Upper lobe of left lung (tissue), 6 donors: ENCODE measurements around the gene IKZF4. TPM values are rescaled to one million over a fixed set of nuclear protein-coding genes. Genes with fewer than 3 reads are reported as not detected.

ENCODE experiments used
- ATAC-seq, 2 donors: fragments of 200-7000 bp; cut with Tn5 transposase; one replicate each; pipeline ENCODE4 v1.9.1; 2022; ENCODE audit warnings: mild to moderate bottlenecking in 2 of 2, moderate library complexity in 2 of 2; ENCODE audit not compliant: low FRiP score in 2 of 2
- DNase-seq, 2 donors: peaks; one replicate each; pipeline ENCODE4 v3.0.0-alpha.2; 2019 to 2020
- H3K27ac ChIP-seq, 4 donors: fragments of 200-600 bp; sonication (generic); one replicate each; pipeline ENCODE4 v1.5.1; 2016 to 2019
- H3K27me3 ChIP-seq, 4 donors: fragments of 200-600 bp; sonication (generic); one replicate each; pipeline ENCODE4 v1.5.1; 2017 to 2019
- H3K36me3 ChIP-seq, 4 donors: fragments of 200-600 bp; sonication (generic); one replicate each; pipeline ENCODE4 v1.5.1; 2016 to 2019
- H3K4me1 ChIP-seq, 4 donors: fragments of 200-600 bp; sonication (generic); one replicate each; pipeline ENCODE4 v1.5.1; 2018 to 2019
- H3K4me3 ChIP-seq, 4 donors: fragments of 200-600 bp; sonication (generic); one replicate each; pipeline ENCODE4 v1.5.1; 2017 to 2019; ENCODE audit warnings: mild to moderate bottlenecking in 2 of 4, moderate library complexity in 1 of 4
- H3K9me3 ChIP-seq, 4 donors: fragments of 200-600 bp; sonication (generic); one replicate each; pipeline ENCODE4 v1.5.1; 2018 to 2019
- EP300 ChIP-seq, 4 donors: sonication (generic); formaldehyde crosslinking; IDR thresholded peaks; one replicate each; pipeline ENCODE4 v1.5.1; 2017; ENCODE audit warnings: antibody characterized with exemption in 4 of 4, control low read depth in 2 of 4
- POLR2A ChIP-seq, 4 donors: fragments of 450-650 bp; IDR thresholded peaks; one replicate each; pipeline ENCODE4 v1.5.1; 2016 to 2017; ENCODE audit warnings: antibody characterized with exemption in 4 of 4, mild to moderate bottlenecking in 2 of 4
- POLR2AphosphoS5 ChIP-seq, 2 donors: sonication (generic); formaldehyde crosslinking; IDR thresholded peaks; one replicate each; pipeline ENCODE4 v1.5.1; 2017; ENCODE audit warnings: antibody characterized with exemption in 2 of 2
- WGBS, 2 donors: methylation state at CpG; one replicate each; pipeline ENCODE4 v1.1.5; 2017 to 2018; 5-methylcytosine and 5-hydroxymethylcytosine counted together
- total RNA-seq, 6 donors: library from RNA; depleted of rRNA in 4 of 6; stranded (reverse); fragments of >200 nt in 4 of 6; gene quantifications; one replicate each; pipeline versions ENCODE4 v1.1.0 to v1.2.1, GENCODE V29; 2016 to 2021
- TF ChIP-seq, protein P1 (sequence below), 6 experiments: fragments of 450-650 bp in 4 of 6; fragments of 200-600 bp in 2 of 6; sonication (generic) in 2 of 6; IDR thresholded peaks; one replicate each; pipeline ENCODE4 v1.5.1; 2016 to 2019; ENCODE audit warnings: antibody characterized with exemption in 6 of 6
- donor health status: DM: no; HTN: no; CAD: no; lungs with moderate emphysema.
- donor health status: DM: no; HTN: yes; CAD: no; lungs with severe emphysema.

IKZF4 gene
- total RNA-seq, 6 donors from 2014 or later = 5.6 to 23.0 (median 9.3) TPM

- TF ChIP-seq EP300 (IDR thresholded peaks at IDR 0.05) = no peak
- no peak for TF ChIP-seq POLR2AphosphoS5 (IDR thresholded peaks at IDR 0.05)
- TF ChIP-seq, protein P1, sequence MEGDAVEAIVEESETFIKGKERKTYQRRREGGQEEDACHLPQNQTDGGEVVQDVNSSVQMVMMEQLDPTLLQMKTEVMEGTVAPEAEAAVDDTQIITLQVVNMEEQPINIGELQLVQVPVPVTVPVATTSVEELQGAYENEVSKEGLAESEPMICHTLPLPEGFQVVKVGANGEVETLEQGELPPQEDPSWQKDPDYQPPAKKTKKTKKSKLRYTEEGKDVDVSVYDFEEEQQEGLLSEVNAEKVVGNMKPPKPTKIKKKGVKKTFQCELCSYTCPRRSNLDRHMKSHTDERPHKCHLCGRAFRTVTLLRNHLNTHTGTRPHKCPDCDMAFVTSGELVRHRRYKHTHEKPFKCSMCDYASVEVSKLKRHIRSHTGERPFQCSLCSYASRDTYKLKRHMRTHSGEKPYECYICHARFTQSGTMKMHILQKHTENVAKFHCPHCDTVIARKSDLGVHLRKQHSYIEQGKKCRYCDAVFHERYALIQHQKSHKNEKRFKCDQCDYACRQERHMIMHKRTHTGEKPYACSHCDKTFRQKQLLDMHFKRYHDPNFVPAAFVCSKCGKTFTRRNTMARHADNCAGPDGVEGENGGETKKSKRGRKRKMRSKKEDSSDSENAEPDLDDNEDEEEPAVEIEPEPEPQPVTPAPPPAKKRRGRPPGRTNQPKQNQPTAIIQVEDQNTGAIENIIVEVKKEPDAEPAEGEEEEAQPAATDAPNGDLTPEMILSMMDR (IDR thresholded peaks at IDR 0.05) = no peak
- TF ChIP-seq POLR2A (IDR thresholded peaks at IDR 0.05) = no peak
Observed at GRCh38 chr12:55991110-55991509, 29.7 kb upstream of the IKZF4 start.

GRCh38 chr12:55993230-55993853, 27.5 kb upstream of the IKZF4 start:
- Histone ChIP-seq H3K4me3 (no peak overlapping the region), H3K9me3 (no peaks in the 10 kb centered on the region), H3K36me3 (peaks cover 38 to 71% (median 57%) of the 10 kb centered on the region in 4 donors), H3K27me3 (no peaks in the 10 kb centered on the region), H3K4me1 (peaks cover 10 to 17% (median 13%) of the 10 kb centered on the region in 4 donors), H3K27ac (no peak overlapping the region)
- TF ChIP-seq POLR2A (IDR thresholded peaks at IDR 0.05) (no peak), EP300 (IDR thresholded peaks at IDR 0.05) (no peak), POLR2AphosphoS5 (IDR thresholded peaks at IDR 0.05) (no peak)
- TF ChIP-seq, protein P1 (IDR thresholded peaks at IDR 0.05) = no peak
- WGBS, 2 donors = 90 to 93% methylated on average over 4 of the region's 4 CpGs
- no peak for DNase-seq
- ATAC-seq = no peak

More at GRCh38 chr12:55991110-55991509, 29.7 kb upstream of the IKZF4 start:
- no peak overlapping the region for H3K4me3 ChIP-seq
- peaks cover 0 to 1% (median 0%) of the 10 kb centered on the region in 4 donors for H3K4me1 ChIP-seq
- ATAC-seq (no peak), DNase-seq (no peak)
- 84 to 87% methylated on average over 3 of the region's 3 CpGs for WGBS, 2 donors
- H3K27me3 ChIP-seq = no peaks in the 10 kb centered on the region
- no peaks in the 10 kb centered on the region for H3K9me3 ChIP-seq
- H3K27ac ChIP-seq = no peak overlapping the region
- H3K36me3 ChIP-seq = peaks cover 45 to 93% (median 76%) of the 10 kb centered on the region in 4 donors

DNA sequence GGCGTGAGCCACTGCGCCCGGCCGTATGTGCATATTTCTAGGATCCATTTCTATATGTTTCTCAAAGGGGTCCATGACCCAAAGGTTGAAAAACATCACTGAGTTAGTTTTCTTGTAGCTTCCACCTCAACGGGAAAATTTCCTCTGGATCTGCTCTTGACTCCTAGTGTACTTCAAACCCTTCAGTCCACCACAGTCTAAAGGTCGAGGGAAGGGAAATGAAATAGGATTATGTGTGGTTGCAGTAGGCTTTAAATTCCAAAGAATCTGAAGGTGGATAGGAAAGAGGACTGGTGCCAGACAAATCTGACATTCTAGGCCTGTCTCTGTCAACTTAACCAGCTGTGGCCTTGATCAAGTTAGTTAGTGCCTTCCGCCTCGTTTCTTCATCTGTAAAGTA, 25.5 kb upstream of the IKZF4 start:
- 81 to 83% methylated on average over 8 of the region's 8 CpGs for WGBS, 2 donors
- ATAC-seq (no peak), DNase-seq (no peak)
- no peaks in the 10 kb centered on the region for H3K27me3 ChIP-seq
- H3K4me3 ChIP-seq = no peak overlapping the region
- H3K4me1 ChIP-seq = peaks cover 10 to 23% (median 13%) of the 10 kb centered on the region in 4 donors
- peaks cover 32 to 56% (median 42%) of the 10 kb centered on the region in 4 donors for H3K36me3 ChIP-seq
- TF ChIP-seq POLR2AphosphoS5 (IDR thresholded peaks at IDR 0.05) = no peak
- no peak for TF ChIP-seq EP300 (IDR thresholded peaks at IDR 0.05)
- TF ChIP-seq, protein P1 (IDR thresholded peaks at IDR 0.05) = no peak
- no peak overlapping the region for H3K27ac ChIP-seq
- no peaks in the 10 kb centered on the region for H3K9me3 ChIP-seq

GRCh38 chr12:55996201-55996714, 24.6 kb upstream of the IKZF4 start:
- peaks cover 23 to 49% (median 34%) of the 10 kb centered on the region in 4 donors for H3K36me3 ChIP-seq
- peak in 1 of 2 donors; percentile 71 for DNase-seq
- peaks cover 10 to 27% (median 14%) of the 10 kb centered on the region in 4 donors for H3K4me1 ChIP-seq
- H3K4me3 ChIP-seq = peak overlapping the region in 3 of 4 donors; percentile 60 to 84 (median 66)
- H3K27ac ChIP-seq = peak overlapping the region; percentile 68 to 88 (median 82)
- peak; percentile 88 to 89 for ATAC-seq
- WGBS, 2 donors = 30 to 31% methylated on average over 14 of the region's 14 CpGs
- H3K9me3 ChIP-seq = no peaks in the 10 kb centered on the region
- TF ChIP-seq EP300 (IDR thresholded peaks at IDR 0.05) = no peak
- TF ChIP-seq, protein P1 (IDR thresholded peaks at IDR 0.05) = peak; percentile 65 to 84 (median 79)
- no peaks in the 10 kb centered on the region for H3K27me3 ChIP-seq
